ENCODE results near the gene MORN4.
A peak's percentile ranks its signal among the peaks of the same experiment; 100 is the strongest.

Gene MORN4

DNA sequence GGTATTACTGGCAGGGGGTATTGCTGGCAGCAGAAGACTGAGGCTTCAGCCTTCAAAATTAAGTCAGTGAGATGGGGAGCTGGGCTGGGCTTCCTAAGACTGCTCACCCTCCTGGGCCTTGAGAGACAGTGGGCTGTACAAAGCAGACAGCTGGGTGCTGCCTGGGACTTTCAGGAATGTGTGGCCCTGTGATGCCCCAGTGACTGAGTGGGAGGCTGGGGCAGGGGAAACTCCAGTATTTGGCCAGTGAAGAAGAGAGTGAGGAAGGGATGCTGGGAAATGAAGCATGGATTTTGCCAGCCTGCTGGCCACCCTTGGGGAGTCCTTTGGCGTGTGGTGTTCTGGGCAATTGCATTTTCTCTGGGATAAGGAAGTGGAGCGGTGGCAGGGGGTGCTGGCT is 60.3 kb downstream of the MORN4 start:
- TF ChIP-seq CTCF (IDR thresholded peaks at IDR 0.05; ENCODE audit: low read length, missing control alignments), result no peak
- no peak overlapping the region for H3K4me3 ChIP-seq (replicated peaks; ENCODE audit: low read depth, low read length)
- no peak for DNase-seq (ENCODE audit: low read depth)

DNA sequence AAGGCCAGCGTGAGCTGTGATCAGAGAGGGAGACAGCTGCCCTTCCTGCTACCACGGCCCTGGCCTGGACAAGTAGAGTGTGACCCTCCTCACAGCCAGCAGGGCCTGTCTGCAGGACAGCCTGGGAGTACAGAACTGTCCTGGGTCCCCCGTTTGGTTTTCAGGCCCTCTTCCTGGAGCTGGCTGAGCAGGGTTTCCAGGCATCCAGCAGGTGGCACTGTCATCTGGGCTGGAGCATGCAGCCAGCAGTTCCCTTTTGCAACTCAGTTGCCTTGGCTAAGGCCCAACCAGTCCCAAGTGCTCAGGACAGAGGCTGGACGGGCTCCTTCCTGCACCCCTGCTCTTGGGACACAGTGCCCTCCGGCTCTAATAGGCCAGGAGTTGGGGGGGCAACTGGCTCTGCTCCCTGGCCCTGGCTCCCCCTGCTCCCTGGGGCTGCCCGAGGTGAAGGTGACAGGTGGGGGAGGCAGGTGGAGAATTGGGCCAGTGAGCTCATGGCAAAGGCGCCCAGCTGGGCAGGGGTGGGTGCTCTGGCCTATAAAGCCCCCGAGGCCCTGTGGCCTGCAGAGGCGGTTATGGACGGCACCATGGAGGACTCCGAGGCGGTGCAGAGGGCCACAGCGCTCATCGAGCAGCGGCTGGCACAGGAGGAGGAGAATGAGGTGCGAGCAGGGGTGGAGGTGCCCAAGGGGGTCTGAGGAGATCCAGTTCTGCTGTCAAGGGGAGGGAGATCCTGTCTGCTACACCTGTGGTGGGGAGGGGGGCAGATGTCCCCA is 60.9 kb downstream of the MORN4 start, which contains the start of gene ANKRD2:
Gene ANKRD2, plus strand, starts transcription at position 566 of the 776 bp plus-strand sequence. Its CDS starts 10 bp downstream, at position 576.
- TF ChIP-seq CTCF (IDR thresholded peaks at IDR 0.05; ENCODE audit: low read length, missing control alignments), result peak; percentile 94
- peak; percentile 85 for DNase-seq (ENCODE audit: low read depth)
- H3K4me3 ChIP-seq (replicated peaks; ENCODE audit: low read depth, low read length), result no peak within 1 kb of the TSS

DNA sequence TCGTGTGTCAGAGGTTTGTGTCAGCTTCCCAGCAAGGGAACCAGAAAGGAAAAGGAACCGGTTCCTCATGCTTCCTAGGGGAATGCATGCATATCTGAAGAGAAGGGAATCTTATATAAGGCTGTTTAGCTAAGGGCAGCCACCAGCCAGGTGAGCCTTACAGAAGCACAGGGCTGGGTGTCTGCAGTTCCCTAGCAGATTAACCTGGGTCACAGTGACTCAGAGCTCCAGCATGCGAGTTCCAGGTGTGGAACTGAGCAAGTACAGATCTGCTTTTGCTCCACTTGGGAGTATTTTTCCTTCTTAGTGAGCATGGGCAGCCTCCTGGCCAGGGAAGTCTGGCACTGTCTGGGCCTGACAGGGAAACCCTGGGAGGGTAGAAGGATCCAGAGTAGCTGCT is 61.7 kb downstream of the MORN4 start:
- H3K4me3 ChIP-seq (replicated peaks; ENCODE audit: low read depth, low read length), result no peak overlapping the region
- TF ChIP-seq CTCF (IDR thresholded peaks at IDR 0.05; ENCODE audit: low read length, missing control alignments), result no peak
- no peak for DNase-seq (ENCODE audit: low read depth)

DNA sequence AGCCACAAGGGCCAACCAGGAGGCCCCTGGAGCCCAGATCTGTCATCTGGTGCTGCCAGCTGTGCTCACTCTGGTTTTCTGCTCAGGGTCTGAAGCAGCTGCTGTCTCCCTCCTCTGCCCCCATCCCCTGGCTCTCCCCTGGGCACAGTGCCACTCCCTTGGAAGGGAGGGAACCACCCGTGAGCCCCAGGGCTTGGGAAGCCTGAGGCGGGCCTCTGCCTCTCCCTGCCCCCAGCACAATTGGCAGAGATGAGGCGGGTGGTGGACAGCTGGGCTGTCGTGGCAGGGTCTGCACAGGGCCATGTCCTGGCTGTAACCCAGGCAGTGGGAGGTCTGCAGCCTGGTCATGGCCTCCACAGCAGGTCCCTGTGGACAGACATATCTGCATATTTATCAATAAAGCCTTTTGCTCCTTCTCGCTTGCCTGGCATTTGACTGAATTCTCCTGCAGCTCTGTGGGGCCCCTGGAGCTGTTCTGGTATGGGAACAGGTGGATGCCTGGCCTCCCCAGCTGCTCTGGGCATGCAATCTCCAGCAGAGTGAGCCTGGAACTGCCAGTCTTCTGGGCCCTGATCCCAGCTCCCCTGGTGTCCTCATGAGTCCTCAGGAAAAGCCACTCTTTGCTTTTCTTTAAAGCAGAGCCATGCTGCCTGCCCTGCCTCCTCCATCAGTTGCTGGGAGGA is 62.4 kb downstream of the MORN4 start:
- no peak overlapping the region for H3K4me3 ChIP-seq (replicated peaks; ENCODE audit: low read depth, low read length)
- no peak for TF ChIP-seq CTCF (IDR thresholded peaks at IDR 0.05; ENCODE audit: low read length, missing control alignments)
- no peak for DNase-seq (ENCODE audit: low read depth)

- no peak for TF ChIP-seq CTCF (IDR thresholded peaks at IDR 0.05; ENCODE audit: low read length, missing control alignments)
- DNase-seq (ENCODE audit: low read depth), result no peak
- H3K4me3 ChIP-seq (replicated peaks; ENCODE audit: low read depth, low read length), result no peak overlapping the region
Observed at GRCh38 chr10:97570146-97570788, 63.0 kb downstream of the MORN4 start.

- no peak for DNase-seq (ENCODE audit: low read depth)
- no peak for TF ChIP-seq CTCF (IDR thresholded peaks at IDR 0.05; ENCODE audit: low read length, missing control alignments)
- H3K4me3 ChIP-seq (replicated peaks; ENCODE audit: low read depth, low read length), result no peak overlapping the region
Observed at GRCh38 chr10:97567891-97568290, 65.4 kb downstream of the MORN4 start.

Measured in fibroblast of pulmonary artery (primary cell).